Activated CD8-positive, alpha-beta memory T cell treated with anti-CD3 and anti-CD28 coated beads, Interleukin-2, amount 50 U/mL, for 1 hour (primary cell): ENCODE data around the gene SRRM1.
"Not testable (repeated sequence)": the region's sequence is repeated elsewhere in the genome, so short reads cannot be mapped to it uniquely, and the experiment has no call there.

Experiments
- DNase-seq: peaks from one replicate; pipeline ENCODE4 v3.0.0-alpha.2; 2020; ENCODE audit errors: extremely low read depth

The SRRM1 gene

DNA sequence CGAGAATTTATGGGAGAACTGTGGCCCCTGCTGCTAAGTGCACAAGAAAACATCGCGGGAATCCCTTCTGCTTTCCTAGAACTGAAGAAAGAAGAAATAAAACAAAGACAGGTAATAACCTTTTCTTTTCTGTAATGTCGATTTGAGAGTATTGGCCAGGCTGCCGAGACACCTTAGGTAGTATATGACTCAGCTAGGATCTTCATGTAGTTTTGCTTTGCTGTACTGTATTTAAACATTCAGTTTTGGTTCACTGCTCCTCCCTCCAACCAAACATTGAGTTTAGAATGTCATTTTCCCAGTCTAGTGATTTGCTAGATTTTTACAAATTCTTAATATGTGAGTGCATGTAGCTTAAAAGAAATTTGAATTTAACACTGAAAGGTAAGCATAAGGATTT, 5.8 kb downstream of the SRRM1 start:
- DNase-seq, result no peak

DNA sequence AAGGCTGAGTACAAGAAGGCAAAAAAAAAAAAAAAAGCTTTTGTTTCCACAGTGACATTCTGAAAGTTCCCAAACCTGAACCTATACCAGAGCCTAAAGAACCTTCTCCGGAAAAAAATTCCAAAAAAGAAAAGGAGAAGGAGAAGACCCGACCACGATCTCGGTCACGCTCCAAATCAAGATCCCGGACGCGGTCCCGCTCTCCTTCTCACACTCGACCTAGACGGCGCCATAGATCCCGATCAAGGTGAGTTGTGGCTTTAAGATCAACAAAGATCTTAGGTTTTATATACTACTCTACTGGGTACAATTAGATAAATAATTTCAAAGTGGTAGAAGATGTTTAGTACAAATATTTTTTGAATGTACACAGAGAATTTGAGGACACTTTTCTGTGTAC, 9.3 kb downstream of the SRRM1 start:
- no peak for DNase-seq

DNA sequence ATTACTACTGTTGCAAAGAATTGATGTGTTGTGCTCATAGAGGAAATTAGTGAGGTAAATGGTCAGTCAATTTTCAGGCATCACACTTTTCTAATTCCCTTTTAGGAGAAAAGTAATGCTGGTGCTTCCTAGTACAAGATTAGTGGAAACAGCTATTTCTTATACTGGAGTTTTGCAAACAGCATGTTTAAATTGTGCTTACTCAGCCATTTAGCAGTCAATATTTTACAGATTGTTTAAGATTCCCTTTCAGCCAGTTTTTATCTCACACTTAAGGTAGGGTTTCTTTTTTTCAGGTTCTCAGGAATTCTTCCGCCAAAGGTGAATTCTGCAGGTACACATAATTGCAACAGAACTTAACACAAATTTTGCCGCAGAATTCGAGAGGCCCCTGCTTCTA, 10.9 kb downstream of the SRRM1 start:
- no peak for DNase-seq

DNA sequence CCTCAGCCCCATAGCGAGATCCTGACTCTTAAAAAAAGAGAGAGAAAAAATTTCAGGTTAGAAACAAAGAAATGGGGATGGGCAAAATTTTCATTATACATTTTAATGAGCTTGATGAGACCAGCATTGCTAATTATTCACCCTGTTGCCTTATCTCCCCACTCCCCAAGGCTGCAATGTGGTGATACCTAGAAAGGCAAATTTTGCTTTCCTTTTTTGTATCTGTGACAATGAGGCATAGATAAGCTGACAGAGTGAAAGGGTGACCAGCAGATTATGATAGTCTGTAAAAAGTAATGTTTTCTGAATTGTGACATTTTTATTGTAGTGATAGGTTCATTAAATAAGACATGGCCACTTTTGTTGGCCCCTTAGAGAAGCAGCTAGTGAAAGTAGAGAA, 12.9 kb downstream of the SRRM1 start:
- no peak for DNase-seq

DNA sequence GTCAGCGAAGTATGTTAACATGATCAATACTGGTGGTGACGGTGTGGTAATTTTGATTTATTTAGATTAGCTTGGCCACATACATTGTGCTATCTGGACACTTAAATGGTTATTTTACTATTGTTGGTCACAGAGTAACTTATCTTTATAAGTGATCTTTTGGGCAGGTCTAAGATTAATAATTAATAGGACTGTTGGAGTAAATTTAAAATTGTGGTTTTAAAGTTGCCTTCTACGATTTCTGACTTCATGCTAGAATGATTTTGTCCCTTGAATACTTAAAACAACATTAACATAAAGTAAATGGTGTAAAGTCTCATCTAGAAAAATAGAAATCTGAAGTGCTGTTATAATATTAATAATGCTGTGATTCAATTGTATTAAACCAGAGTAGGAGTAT, 14.7 kb downstream of the SRRM1 start:
- DNase-seq, result no peak

DNA sequence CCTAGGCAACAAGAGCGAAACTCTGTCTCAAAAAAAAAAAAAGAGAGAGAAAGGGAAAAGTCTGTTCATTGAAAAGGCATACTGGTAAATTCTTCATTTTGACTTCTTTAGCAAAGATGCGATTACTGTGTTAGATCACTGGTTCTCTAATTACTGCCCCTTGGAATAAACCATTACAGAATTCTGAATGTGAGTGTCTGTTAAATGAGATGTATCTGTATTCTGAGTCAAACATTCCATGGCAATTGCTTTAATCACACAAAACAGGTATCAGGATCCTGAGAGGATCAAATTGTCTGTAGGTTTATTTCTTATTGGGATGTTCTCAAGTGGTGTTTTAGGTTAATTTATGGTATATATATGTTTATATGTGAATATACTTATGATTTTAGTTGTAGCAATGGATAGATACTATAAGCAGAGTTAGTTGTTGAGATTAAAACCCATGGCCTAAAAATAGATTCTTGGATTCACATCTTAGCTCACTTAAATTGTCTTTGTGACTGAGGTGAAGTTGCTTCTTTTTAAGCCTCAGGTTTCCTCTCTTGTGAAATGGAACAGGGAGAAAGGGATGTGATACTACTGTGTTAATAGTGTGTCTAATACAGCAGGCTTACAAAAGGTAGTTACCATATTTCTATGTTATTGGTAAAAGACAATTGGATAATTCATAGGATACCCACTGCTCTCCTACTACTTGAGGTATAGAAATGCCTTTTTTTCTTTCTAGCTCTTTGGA, 16.2 kb downstream of the SRRM1 start:
- no peak for DNase-seq

DNA sequence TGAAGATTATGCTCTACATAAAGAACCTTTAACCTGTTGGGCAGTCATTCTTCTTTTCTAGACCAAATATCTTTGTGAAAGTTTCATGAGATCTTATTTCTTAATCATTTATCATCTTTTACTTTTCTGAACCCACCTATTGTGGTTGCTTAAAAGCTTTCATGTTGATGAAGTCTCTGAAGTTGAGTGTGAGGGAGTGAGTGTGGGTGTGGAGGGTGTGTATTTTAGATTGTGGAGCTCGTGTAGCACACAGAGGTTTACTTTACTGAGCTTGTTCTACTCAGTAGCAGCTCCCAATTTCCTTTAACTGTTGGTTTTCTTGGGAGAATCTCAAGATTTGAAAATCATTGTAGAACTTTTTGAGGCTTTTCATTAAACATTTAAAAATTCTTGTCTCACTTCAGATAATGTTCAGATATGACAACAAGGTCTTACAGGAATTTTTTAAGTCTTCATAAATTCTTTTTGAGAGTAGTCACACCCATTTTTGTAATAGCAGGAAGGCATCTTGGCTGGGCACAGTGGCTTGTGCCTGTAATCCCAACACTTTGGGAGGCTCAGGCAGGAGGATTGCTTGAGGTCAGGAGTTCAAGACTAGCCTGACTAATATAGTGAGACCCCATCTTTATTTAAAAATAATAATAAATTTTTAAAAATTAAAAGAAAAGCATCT, 17.0 kb downstream of the SRRM1 start:
- DNase-seq, result no peak

DNA sequence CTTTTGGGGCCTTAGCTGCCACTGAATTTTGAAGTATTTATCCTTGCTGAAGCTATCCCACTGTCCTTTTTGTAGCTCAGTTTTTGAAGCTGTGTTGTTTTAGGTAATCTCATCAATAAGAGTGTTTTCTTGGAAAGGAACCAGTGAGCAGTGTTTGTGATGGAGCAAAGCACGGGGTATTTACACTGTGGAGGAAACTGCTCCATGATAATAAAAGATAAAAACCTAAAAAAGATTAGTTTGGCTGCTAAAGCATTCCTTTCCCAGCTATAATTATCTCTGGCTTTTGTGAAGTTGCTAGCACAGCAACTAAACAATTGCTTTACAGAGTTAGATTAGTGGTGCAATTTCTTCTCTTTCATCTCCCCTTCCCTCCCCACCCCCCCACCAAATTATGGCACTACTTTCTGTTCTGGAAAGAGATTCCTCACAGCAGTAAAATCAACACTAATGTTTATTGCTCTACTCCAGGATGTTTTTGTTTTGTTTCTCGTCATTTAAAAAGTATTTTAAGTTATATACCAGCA, 21.5 kb downstream of the SRRM1 start:
- no peak for DNase-seq

DNA sequence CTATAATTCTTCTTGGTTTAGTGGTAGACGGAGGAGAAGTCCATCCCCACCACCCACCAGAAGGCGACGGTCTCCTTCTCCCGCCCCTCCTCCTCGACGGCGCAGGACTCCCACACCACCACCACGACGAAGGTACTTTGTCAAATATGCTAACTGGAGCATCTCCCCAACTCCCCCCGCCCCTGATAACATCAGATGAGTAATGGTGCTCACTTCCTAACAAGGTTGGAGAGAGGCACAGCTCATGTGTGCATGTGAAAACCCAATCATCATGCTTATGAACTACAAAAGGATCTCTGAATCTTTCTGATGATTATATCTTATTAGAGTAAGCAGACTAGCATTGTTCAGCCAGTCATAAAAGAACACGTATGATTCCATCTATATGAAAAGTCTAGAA, 23.7 kb downstream of the SRRM1 start:
- DNase-seq, result no peak

DNA sequence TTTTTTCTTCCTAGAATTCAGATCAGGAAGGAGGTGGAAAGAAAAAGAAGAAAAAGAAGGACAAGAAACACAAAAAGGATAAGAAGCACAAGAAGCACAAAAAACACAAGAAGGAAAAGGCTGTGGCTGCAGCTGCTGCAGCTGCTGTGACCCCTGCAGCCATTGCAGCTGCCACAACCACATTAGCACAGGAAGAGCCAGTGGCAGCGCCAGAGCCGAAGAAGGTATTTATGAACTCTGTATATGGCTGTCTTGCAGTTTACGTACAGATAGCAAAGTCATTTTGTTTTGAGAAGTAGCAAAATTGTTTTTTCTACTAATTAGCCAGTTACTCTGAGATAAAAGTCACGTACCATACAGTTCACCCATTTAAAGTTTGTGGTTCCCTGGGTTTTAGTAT, 28.3 kb downstream of the SRRM1 start:
- not testable (repeated sequence) for DNase-seq

DNA sequence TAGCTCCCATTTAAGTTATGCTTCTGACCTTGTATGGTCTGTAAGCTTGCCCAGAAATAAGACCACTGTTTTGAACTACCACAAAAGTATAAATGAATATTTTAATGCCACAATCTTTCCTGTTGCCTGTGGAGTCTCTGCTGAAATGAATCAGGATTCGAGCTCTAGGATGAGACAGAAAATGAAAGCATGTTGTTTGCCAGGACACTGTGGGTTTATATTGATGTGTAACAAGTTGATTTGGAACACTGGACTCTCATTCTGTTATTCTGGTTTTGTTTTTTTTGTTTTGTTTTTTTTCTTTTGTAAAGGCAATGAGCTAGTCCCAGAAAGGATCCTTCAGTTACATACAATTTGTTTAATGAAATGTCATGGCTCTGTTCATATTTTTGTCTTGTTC, 29.6 kb downstream of the SRRM1 start:
- not testable (repeated sequence) for DNase-seq

DNA sequence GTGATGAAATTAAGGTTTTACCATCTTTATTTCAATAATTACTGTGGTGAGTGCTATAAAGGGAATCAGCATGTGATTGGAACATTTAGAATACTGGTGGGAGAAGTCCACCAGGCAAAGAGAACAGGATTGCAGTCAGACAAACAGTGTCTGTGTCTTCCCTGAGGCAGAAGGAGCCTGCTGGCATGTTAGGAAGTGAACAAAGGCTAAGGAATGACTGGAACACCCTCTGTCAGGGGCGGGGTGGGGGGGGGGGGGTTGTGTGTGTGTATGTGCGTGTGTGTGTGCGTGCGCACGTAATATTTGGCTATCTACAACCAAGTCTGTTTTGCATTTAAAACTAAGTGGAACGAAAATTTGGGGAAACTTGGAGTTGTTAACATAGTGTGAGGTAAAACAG, 30.2 kb downstream of the SRRM1 start:
- no peak for DNase-seq

DNA sequence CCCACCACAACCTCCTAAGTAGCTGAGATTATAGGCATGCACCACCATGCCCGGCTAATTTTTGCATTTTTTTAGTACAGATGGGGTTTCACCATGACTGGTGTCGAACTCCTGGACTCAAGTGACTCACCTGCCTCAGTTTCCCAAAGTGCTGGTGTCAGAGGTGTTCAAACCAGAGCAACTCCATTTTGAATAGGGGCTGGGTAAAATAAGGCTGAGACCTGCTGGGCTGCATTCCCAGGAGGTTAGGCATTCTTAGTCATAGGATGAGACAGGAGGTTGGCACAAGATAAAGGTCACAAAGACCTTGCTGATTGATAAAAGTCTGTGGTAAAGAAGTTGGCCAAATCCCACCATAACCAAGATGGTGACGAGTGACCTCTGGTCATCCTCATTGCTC, 35.3 kb downstream of the SRRM1 start:
- DNase-seq, result not testable (repeated sequence)

DNA sequence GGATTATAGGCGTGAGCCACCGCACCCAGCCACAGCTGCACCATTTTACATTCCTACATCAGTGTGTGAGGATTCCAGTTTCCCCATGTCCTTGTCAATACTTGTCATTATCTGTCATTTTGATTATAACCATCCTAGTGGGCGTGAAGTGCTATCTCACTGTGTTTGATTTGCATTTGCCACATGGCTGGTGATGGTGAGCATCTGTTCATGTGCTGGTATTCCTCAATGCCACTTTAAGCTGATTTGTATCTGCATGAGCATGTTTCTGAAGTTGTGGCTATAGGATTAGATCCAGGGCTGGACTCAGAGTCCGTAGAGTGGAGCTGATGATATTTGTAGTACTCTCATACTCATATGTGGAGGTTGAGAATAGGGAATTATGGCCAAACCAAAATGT, 36.6 kb downstream of the SRRM1 start:
- DNase-seq, result no peak

DNA sequence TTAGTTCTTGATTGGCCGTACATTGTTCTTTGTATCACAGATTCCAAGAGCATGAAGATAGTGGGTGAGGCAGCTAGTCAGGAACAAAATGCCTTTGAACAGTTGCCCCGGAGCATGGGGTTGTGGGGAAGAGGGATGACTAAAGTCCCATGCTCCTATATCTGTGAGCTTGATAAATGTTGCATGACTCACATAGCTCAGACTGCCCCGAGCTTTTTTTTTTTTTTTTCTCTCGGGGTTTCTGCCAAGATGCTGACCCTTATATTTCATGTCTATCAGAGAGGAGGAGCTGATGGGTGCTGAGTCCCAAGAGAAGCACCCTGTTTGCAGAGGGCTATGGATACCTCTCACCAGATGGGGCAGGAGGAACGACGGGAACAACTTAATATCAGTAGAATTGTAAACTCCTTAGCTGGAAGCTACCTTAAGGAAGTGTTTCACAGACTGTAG, 40.6 kb downstream of the SRRM1 start:
- DNase-seq, result no peak

DNA sequence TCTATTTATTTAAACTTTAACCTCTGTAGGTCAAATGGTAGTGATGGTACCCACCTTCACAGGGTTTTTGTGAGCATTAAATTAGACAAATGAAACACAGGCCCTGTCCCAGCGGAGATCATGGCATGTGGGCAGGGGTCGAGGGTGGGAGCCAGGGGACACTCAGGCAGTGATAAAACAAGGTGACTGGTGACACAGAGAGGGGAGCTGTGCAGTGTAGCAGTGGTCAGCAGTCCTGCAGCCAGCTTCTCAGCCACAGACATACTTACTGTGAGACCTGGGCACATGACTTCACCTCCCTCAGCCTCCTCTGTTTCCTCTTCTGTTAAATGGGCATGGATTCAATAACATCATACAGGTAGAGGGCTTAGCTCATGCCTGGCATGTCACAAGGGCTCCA, 44.9 kb downstream of the SRRM1 start:
- DNase-seq, result no peak

DNA sequence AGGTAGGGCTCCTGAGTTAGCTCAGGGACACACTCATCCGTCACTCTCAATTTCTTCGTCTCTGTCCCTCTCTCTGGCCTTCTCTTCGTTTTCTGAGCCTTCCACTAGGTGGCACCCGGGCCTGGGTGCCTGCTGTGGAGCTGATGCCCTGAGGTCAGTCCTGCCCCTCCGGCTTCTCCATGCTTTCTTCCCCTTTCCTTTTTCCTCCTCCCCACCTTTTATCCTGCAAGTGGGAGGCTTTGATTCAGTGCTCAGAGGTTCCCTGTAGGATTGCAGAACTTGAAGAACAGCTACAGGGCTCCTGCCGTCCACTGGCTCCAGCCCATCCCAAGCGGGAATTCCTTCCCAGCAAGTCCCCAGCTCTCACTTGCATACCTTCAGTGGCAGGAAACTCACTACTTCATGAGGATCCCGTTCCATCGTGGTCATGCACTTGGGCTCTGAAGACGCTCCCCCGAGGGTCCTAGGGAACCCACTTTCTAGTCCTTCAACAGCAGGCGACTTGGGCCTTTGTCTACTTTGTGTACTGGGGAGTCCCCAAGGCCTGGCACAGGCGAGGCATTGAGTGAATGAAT, 45.6 kb downstream of the SRRM1 start:
- DNase-seq, result peak; percentile 5

DNA sequence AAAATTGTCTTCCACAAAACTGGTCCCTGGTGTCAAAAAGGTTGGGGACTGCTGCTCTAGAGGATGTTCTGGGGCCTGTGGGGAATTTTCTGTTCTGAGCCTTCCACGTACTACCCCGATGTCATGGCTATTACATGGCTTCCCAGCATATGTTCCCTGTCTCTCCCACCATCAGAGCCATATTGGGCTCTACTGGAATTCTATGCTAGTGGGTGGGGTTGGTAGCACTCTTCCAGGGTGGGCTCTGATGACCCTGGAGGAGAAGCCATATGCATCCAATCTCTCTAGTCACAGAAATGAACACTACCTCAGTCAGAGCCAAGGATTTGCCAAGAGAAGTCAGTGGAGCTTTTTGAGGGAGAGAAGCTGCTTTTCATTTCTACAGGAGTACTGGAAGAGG, 47.9 kb downstream of the SRRM1 start:
- DNase-seq, result no peak

DNA sequence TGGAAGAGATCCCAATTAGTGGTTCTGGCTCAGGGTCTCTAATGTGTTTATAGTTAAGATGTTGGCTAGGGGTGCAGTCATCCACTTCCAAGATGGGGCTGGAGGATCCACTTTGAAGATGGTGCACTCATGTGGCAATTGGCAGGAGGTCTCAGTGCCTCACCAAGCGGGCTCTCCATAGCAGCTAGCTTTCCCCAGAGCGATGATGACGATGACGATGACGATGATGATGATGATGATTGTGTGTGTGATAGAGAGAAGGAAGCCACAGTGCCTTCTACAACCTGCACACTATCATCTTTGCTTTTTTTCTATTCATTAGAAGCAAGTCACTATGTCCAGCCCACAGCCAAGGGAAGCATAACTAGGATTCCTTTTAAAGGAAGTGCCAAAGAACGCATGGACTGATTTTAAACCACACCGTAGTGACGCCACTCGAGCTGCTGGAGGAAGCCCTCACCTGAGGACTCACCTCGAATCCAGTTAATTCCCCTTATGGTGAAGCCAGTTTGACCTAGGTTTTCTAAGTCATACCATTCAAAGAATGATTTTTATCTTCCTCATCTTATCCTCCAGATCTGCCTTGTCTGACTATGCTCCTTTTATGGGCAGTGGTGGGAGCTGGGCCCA, 49.4 kb downstream of the SRRM1 start:
- no peak for DNase-seq

DNA sequence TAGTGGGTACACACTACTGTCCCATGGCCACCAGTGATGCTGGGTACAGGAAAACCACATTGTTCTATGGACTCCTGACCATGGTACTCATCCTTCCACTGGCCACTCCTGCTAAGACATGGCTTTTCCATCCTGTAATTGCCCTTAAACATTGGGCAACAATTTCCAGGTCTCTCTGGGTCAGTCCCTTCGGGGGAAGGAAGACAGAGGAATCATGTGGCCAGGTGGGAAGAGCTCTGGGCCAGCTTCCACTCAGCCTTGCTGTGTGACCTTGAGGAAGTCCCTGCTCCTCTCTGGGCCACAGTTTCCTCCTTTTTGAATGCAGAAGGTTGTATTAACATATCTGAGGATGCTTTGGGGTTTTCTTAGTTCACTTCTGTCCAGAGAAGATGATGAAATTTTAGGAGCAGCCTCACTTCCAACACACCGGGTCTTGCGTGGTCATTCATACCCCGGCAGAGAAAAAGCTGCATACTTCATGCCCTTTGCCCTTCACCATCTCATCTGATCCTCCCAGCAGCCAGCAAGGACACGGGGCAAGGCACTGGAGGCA, 50.8 kb downstream of the SRRM1 start:
- DNase-seq, result no peak

DNA sequence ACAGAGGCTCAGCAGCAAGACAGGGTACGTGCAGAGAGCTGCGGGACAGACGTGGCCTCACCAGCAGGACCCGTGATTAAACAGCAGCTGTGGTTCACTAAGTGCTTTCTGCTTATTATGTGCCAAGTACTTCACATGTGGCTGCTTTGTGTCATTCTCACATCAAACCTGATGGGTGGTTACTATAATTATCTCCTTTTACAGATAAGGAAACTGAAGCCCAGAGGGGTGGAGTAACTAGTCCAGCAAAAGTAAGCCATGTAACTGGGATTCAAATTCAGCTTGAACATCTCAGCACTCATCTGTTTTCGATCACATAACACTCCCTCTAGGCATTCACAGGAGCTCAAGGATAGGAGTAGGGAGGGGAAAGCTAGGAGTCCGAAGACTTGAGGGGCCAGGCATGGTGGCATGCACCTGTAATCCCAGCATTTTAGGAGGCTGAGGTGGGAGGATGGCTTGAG, 51.3 kb downstream of the SRRM1 start:
- DNase-seq, result no peak
